Mononuclear cell (primary cell): Measurements from ENCODE around the gene C2orf81. TPM values are rescaled to one million over a fixed set of nuclear protein-coding genes. Genes with fewer than 3 reads are reported as not detected.
"Not testable (repeated sequence)": the region's sequence is repeated elsewhere in the genome, so short reads cannot be mapped to it uniquely, and the experiment has no call there.

Experiments used
- H3K27me3 ChIP-seq: 2 replicates; pipeline ENCODE4 v1.6.0; 2011; ENCODE audit warnings: low read length, control low read depth; ENCODE audit not compliant: insufficient read depth
- H3K4me1 ChIP-seq: 2 replicates; pipeline ENCODE4 v1.5.1; 2011; ENCODE audit warnings: mild to moderate bottlenecking, low read length, control low read depth; ENCODE audit not compliant: insufficient read depth
- H3K4me3 ChIP-seq: 2 replicates; pipeline ENCODE4 v1.5.1; 2011; ENCODE audit warnings: mild to moderate bottlenecking, low read length, moderate library complexity
- H3K9me3 ChIP-seq: 2 replicates; pipeline ENCODE4 v1.5.1; 2011; ENCODE audit warnings: low read depth, mild to moderate bottlenecking, control low read depth, low read length
- total RNA-seq: library from RNA; depleted of rRNA; stranded (reverse); fragments of >200 nt; gene quantifications from one replicate; pipeline ENCODE4 v1.2.3, GENCODE V29; 2012

C2orf81 gene
- total RNA-seq, 1 donor = 0.94 TPM

GRCh38 chr2:74436111-74436805, 14.8 kb upstream of the C2orf81 start:
- Histone ChIP-seq H3K27me3 (peaks cover 16% of the 10 kb centered on the region), H3K9me3 (no peaks in the 10 kb centered on the region), H3K4me1 (peaks cover 20% of the 10 kb centered on the region), H3K4me3 (no peak overlapping the region)

DNA sequence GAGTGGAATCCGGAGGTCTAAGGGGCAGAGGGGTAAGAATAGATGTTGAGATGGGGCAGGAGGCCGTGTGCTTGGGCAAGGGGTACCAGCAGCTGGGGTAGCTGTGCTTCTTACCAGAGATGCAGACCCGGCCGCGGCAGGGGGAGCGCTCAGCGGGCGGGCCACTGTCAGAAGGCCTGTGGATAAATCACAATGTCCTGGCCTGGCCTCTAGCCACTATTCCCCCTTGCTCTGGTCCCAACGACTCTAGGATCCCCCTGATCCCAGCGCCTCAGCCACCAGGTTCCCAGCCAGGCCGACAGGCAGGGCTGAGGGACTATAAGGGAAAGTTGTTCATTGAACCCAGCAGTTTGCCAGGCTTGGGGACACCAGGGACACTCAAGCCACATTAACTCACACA, 9.1 kb upstream of the C2orf81 start:
- Histone ChIP-seq H3K27me3 (no peaks in the 10 kb centered on the region), H3K4me1 (no peaks in the 10 kb centered on the region), H3K4me3 (no peak overlapping the region), H3K9me3 (no peaks in the 10 kb centered on the region)

DNA sequence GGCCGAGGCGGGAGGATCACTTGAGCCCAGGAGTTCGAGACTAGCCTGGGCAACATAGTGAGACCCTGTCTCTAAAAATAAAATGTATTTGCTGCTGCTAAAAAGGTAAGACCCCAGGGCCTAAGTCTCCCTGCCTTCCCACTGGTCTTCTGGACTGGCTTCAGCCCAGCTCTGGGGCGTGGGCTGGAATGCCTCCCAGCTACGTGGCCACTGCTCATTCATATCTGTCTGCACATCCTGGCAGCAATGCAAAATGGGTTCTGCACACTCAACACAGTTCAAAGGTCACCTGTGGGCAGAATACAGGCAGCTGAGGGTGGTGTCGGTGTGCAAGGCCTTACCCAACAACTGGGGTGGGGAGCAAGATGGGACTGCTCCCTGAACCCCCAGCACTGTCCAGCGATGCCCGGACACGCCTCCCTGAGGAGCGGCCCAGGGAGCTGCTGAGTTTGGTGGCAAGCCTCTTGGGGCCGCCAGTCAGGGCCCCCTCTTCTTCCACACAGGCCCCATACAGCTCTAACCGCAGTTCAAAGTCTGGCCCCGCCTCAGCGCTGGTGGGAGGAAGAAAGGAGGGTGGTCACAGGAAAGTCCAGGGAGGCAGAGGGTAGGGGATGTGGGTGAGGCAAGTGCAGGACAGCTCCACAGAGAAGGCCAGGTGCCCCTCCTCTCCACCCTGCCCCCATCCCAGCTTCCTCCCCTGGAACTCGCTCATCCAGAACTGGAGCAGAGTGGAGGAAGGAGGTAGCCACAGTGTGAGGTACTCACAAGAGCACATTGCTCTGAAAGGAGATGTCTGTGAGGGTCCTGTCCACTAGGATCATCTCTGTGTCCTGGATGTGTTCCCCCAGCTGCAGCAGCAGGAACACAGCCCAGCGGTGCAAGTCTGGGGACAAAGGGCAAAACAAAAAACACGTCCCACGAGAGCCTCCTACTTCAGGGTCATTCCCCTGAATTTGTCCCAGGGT, 8.3 kb upstream of the C2orf81 start:
- Histone ChIP-seq H3K4me3 (no peak overlapping the region), H3K4me1 (no peaks in the 10 kb centered on the region), H3K9me3 (no peaks in the 10 kb centered on the region), H3K27me3 (no peaks in the 10 kb centered on the region)

- H3K9me3 ChIP-seq = no peaks in the 10 kb centered on the region
- H3K4me1 ChIP-seq = no peaks in the 10 kb centered on the region
- H3K27me3 ChIP-seq = no peaks in the 10 kb centered on the region
- H3K4me3 ChIP-seq = no peak overlapping the region
Observed at GRCh38 chr2:74428675-74429074, 7.3 kb upstream of the C2orf81 start.

DNA sequence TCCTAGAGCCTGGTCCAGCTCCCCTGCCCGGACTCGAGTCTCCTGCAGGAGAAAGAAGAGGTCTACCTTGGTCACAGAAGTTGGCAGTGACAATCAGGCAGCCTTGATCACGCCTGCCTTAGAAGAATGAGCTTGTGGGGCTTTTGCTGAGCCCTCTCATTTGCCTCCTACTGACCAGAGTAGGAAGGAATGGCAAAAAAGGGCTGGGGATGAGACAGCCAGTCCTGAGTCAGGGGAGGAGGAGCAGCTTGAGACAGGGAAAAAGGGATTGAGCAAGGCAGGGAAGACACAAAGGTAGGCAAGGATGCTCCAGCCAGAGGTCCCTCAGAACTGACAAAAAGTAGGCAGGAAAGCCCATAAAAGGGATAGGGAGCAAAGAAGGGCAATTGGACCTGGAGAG, 6.1 kb upstream of the C2orf81 start:
- Histone ChIP-seq H3K4me3 (no peak overlapping the region), H3K27me3 (no peaks in the 10 kb centered on the region), H3K9me3 (no peaks in the 10 kb centered on the region), H3K4me1 (no peaks in the 10 kb centered on the region)

DNA sequence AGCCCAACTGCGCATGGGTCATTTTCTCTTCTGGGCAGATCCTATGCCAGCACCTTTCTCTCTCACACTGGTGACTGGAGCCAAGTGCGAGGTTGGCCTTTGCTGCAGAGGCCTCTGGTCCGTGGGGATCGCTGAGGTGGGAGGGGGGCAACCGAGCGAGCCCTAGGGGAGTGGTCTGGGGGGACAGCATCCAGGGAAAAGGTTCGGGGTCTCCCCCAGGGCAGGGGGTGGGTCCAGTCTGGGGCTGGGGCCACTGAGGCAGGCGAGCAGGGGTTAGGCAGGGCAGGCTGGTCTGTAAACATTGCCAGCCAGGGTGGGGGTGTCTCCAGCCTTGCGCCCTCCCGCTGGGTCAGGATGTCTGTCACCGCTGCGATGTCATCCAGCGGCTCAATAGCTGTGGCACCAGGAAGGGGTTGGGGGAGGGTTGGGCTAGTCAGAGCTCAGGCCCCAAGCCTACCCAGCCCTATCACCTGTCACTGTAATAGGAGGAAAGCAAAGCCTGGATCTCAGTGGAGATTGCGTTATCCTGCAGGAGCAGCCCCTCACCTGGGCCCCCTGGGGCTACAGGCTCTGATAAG, 4.9 kb upstream of the C2orf81 start:
- no peaks in the 10 kb centered on the region for H3K27me3 ChIP-seq
- no peaks in the 10 kb centered on the region for H3K9me3 ChIP-seq
- H3K4me3 ChIP-seq = no peak overlapping the region
- H3K4me1 ChIP-seq = peaks cover 10% of the 10 kb centered on the region

DNA sequence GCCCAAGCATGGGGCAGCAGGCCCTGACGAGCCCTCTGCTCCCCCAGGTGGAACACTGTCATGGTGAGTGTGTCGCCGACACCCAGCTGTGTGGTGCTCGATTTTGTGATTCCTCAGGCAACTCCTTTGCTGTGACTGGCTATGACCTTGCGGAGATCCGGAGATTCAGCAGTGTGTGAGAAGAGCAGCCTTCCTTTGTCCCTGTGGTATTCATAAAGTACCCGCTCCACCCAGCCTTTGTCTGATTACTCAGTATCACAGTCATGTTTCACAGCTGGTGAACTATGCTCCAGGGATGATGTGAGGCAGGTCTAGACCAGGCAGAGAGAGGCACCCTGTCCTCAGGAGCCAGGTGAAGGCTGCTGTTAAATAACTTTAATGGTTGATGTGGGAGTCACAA, 4.1 kb upstream of the C2orf81 start:
- Histone ChIP-seq H3K4me1 (peaks cover 16% of the 10 kb centered on the region), H3K9me3 (no peaks in the 10 kb centered on the region), H3K27me3 (no peaks in the 10 kb centered on the region), H3K4me3 (no peak overlapping the region)

DNA sequence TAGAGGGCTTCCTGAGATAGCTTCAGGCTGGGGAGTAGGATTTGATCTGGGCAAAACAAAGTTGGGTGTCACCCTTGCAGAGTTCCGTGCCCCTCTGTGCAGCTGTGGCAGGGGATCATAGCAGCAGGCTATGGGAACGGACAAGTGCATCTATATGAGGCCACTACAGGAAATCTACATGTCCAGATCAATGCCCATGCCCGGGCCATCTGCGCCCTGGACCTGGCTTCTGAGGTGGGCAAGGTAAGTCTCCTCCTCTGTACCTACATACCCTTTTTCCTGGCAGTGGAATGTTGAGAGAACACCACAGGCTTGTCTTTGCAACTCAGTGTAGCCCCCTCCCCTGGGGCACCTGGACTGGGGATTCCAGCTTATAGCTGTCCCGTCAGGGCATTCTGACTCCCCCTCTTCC, 3.6 kb upstream of the C2orf81 start:
- H3K4me1 ChIP-seq = peaks cover 20% of the 10 kb centered on the region
- no peaks in the 10 kb centered on the region for H3K9me3 ChIP-seq
- H3K27me3 ChIP-seq = no peaks in the 10 kb centered on the region
- no peak overlapping the region for H3K4me3 ChIP-seq

DNA sequence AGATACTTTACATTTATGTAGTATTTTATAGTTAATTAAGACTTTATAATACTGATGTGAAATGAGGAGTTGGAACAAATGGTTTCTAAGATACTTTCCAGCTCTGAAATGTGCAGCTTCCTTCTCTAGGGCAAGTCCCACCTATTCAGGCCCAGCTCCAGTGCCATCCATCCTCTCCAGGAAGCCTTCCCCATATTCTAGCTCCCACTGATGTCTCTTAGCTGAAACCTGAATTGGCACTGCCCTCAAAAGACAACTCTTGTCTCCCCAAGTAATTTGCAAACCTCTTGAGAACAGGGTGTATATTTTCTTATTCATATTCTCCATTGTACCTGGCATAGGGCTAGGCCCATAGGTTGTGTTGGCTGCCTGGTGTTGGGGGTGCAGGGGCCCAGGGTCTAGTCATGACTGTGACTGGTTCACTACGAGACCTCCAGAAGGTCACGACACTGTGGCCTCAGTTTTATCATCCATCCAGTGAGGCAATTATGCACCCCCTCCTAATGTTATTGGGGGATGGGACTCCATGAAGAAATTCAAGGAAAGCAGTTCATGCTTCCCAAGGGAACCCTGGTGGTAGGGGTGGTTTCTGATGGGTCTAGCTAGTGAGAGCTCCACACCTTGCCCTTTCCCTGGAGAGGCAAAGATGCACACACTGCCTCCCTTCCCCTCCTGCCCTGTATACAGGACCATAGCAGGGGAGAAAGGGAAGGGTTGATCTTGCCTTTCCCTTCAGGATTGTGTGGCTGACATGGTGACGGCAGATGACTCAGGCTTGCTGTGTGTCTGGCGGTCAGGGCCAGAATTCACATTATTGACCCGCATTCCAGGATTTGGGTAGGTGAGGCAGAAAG, 2.9 kb upstream of the C2orf81 start:
- no peaks in the 10 kb centered on the region for H3K27me3 ChIP-seq
- H3K4me3 ChIP-seq = no peak overlapping the region
- H3K9me3 ChIP-seq = no peaks in the 10 kb centered on the region
- peaks cover 24% of the 10 kb centered on the region for H3K4me1 ChIP-seq

DNA sequence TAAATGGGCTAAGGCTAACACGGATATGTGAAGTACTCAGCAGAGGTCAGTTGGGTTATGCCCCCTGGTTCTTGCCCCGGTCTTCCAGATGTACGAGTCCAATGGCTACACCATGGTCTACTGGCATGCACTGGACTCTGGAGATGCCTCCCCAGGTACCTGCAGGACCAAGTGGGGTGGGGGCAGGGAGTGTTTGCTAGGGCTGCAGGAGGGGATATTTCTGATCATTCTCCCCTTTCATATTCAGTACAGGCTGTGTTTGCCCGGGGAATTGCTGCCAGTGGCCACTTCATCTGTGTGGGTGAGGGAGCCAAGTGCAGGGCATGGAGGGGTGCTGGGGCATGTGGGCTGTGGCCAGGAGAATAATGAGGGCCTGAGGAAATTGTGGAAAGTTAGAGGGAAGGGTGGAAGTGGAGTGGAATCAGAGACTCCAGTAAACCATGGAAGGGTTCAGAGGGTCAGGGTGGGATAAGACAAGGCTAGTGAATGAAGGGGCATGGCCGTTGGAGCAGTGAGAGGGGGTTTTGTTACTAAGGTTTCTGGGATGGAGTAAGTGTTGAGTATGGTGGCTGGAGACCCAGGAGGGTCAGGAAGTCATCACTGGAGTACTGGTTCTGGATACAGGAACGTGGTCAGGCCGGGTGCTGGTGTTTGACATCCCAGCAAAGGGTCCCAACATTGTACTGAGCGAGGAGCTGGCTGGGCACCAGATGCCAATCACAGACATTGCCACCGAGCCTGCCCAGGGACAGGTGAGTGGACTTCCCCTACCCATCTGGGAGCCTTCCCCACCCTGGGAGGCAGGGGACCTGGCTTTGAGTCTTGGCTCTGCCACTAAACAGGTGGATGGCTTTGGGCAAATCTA, 2.0 kb upstream of the C2orf81 start:
- Histone ChIP-seq H3K4me1 (peaks cover 28% of the 10 kb centered on the region), H3K4me3 (no peak overlapping the region), H3K9me3 (no peaks in the 10 kb centered on the region)

DNA sequence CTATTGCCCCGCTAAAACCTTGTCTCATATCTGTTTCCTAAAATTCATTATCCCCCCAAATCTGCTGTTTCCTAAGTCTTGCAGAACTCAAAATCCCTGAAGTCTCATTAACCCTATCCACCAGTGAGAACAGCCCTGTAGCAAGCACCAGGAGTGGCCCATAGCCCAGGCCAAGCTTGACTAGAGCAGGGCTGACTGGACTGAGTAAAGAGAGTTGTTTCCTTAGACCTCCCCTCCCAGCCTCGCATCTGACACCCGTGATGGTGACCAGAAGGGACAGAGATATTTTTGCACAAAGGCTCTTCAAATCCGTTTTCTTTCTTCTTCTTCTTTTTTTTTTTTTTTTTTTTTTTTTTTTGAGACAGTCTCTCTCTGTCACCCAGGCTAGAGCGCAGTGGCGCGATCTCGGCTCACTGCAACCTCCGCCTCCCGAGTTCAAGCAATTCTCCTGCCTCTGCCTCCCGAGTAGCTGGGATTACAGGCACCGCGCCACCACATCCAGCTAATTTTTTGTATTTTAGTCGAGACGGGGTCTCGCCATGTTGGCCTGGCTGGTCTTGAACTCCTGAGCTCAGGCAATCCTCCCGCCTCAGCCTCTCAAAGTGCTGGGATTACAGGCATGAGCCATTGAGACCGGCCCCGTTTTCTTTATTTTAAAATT, 846 bp downstream of the C2orf81 start:
- peak overlapping the region; percentile 77 for H3K4me3 ChIP-seq

More for the DNA sequence above, 2.0 kb upstream of the C2orf81 start:
- no peaks in the 10 kb centered on the region for H3K27me3 ChIP-seq

GRCh38 chr2:74420006-74420405, 1.4 kb downstream of the C2orf81 start:
- no peaks in the 10 kb centered on the region for H3K27me3 ChIP-seq
- peaks cover 39% of the 10 kb centered on the region for H3K4me1 ChIP-seq
- H3K4me3 ChIP-seq = no peak overlapping the region
- no peaks in the 10 kb centered on the region for H3K9me3 ChIP-seq

More for the DNA sequence above, 846 bp downstream of the C2orf81 start:
- not testable (repeated sequence) for H3K9me3 ChIP-seq, H3K27me3 ChIP-seq
- peaks cover 34% of the 10 kb centered on the region for H3K4me1 ChIP-seq

- Histone ChIP-seq H3K4me1 (peaks cover 46% of the 10 kb centered on the region), H3K9me3 (no peaks in the 10 kb centered on the region), H3K27me3 (no peaks in the 10 kb centered on the region), H3K4me3 (no peak overlapping the region)
Observed at GRCh38 chr2:74419345-74419744, 2.1 kb downstream of the C2orf81 start.
